IMR-90 (cell line): Measurements from ENCODE around the gene IL4R. TPM values are rescaled to one million over a fixed set of nuclear protein-coding genes. Genes with fewer than 3 reads are reported as not detected.

Experiments used
- ATAC-seq: fragments of 200-7000 bp; cut with Tn5 transposase; 2 replicates; pipeline ENCODE4 v1.9.1; 2020; ENCODE audit warnings: low read depth, mild to moderate bottlenecking, moderate library complexity
- BruUV-seq: library from RNA; stranded (reverse); fragments of 400-500 nt; replicated peaks from 2 replicates; lab custom pipeline; 2021; lab: Mats Ljungman, UMichigan
- CTCF ChIA-PET: fragments of 300-600 bp; formaldehyde crosslinking; extraction: SDS; loops from one replicate; lab custom pipeline; 2021; ENCODE audit warnings: antibody characterized with exemption; lab: Yijun Ruan, JAX
- POLR2A ChIA-PET: fragments of 300-600 bp; sonication (Branson Sonifier 250); formaldehyde crosslinking; loops from one replicate; lab custom pipeline; 2022; ENCODE audit warnings: antibody characterized with exemption; ENCODE audit not compliant: unreplicated experiment; lab: Charles Lee
- DNase-seq: peaks from one replicate; pipeline ENCODE4 v3.0.0; 2013
- H2AFZ ChIP-seq: replicated peaks from 2 replicates; pipeline ENCODE3; 2013; ENCODE audit warnings: low read length, mild to moderate bottlenecking; ENCODE audit not compliant: poor library complexity
- H2AK5ac ChIP-seq: 2 replicates; pipeline ENCODE4 v1.6.1; 2013; ENCODE audit warnings: low read depth, low read length, inconsistent platforms
- H2AK9ac ChIP-seq: replicated peaks from 2 replicates; pipeline ENCODE3; 2013; ENCODE audit warnings: mild to moderate bottlenecking, low read depth, low read length, moderate library complexity; ENCODE audit not compliant: poor library complexity
- H2BK120ac ChIP-seq: 2 replicates; pipeline ENCODE4 v1.6.1; 2013; ENCODE audit warnings: low read depth, low read length, inconsistent platforms
- H2BK15ac ChIP-seq: 3 replicates; pipeline ENCODE4 v1.6.1; 2013; ENCODE audit warnings: low read depth, low read length, inconsistent platforms
- H2BK20ac ChIP-seq: 2 replicates; pipeline ENCODE4 v1.6.1; 2013; ENCODE audit warnings: low read depth, mild to moderate bottlenecking, inconsistent platforms, low read length, moderate library complexity
- H2BK5ac ChIP-seq: 2 replicates; pipeline ENCODE4 v1.6.1; 2013; ENCODE audit warnings: mild to moderate bottlenecking, low read depth, low read length, inconsistent platforms; ENCODE audit not compliant: poor library complexity, severe bottlenecking
- H3K14ac ChIP-seq: replicated peaks from 2 replicates; pipeline ENCODE4 v1.6.1; 2013; ENCODE audit warnings: low read depth, low read length, inconsistent platforms
- H3K18ac ChIP-seq: 2 replicates; pipeline ENCODE4 v1.6.1; 2013; ENCODE audit warnings: low read depth, low read length, control low read depth
- H3K23ac ChIP-seq: 2 replicates; pipeline ENCODE4 v1.6.1; 2013; ENCODE audit warnings: low read depth, low read length, inconsistent platforms
- H3K27ac ChIP-seq: 2 replicates; pipeline ENCODE4 v1.5.1; 2013; ENCODE audit warnings: mild to moderate bottlenecking, control low read depth, low read length; ENCODE audit not compliant: insufficient read depth
- H3K27me3 ChIP-seq: 2 replicates; pipeline ENCODE4 v1.6.1; 2013; ENCODE audit warnings: low read length; ENCODE audit not compliant: control insufficient read depth, insufficient read depth
- H3K36me3 ChIP-seq: 2 replicates; pipeline ENCODE4 v1.6.1; 2013; ENCODE audit warnings: low read length, mixed read lengths; ENCODE audit not compliant: control insufficient read depth, insufficient read depth
- H3K4ac ChIP-seq: 2 replicates; pipeline ENCODE4 v1.6.1; 2013; ENCODE audit warnings: low read depth, low read length, inconsistent platforms
- H3K4me1 ChIP-seq: 2 replicates; pipeline ENCODE4 v1.6.1; 2013; ENCODE audit warnings: low read length, mixed read lengths; ENCODE audit not compliant: control insufficient read depth, insufficient read depth
- H3K4me2 ChIP-seq: 2 replicates; pipeline ENCODE4 v1.6.1; 2013; ENCODE audit warnings: low read depth, mild to moderate bottlenecking, control low read depth, low read length, moderate library complexity
- H3K4me3 ChIP-seq: 2 replicates; pipeline ENCODE4 v1.5.1; 2013; ENCODE audit warnings: low read depth, mild to moderate bottlenecking, control low read depth, low read length, moderate library complexity; ENCODE audit not compliant: insufficient read depth
- H3K56ac ChIP-seq: 2 replicates; pipeline ENCODE4 v1.6.1; 2013; ENCODE audit warnings: low read length, inconsistent platforms; ENCODE audit not compliant: insufficient read depth; ENCODE audit errors: extremely low read depth
- H3K79me1 ChIP-seq, 2 experiments: 2 replicates each; pipeline ENCODE4 v1.6.1; 2013; ENCODE audit warnings: low read length in 2 of 2, inconsistent platforms in 1 of 2, low read depth in 1 of 2
- H3K9ac ChIP-seq: 2 replicates; pipeline ENCODE4 v1.6.1; 2013; ENCODE audit warnings: low read depth, low read length, control low read depth
- H3K9me1 ChIP-seq: 2 replicates; pipeline ENCODE4 v1.6.1; 2013; ENCODE audit warnings: low read length, inconsistent platforms; ENCODE audit not compliant: insufficient read depth
- H3K9me3 ChIP-seq: 2 replicates; pipeline ENCODE4 v1.6.1; 2013; ENCODE audit warnings: low read length; ENCODE audit not compliant: control insufficient read depth, insufficient read depth
- H4K20me1 ChIP-seq: 2 replicates; pipeline ENCODE4 v1.6.1; 2013; ENCODE audit warnings: low read length, inconsistent platforms; ENCODE audit not compliant: insufficient read depth
- H4K5ac ChIP-seq: 2 replicates; pipeline ENCODE4 v1.6.1; 2013; ENCODE audit warnings: mild to moderate bottlenecking, low read depth, low read length, control low read depth
- H4K8ac ChIP-seq, 2 experiments: 2 replicates each; pipeline ENCODE4 v1.6.1; 2013; ENCODE audit warnings: low read depth in 2 of 2, low read length in 2 of 2, control low read depth in 1 of 2, inconsistent platforms in 1 of 2
- H4K91ac ChIP-seq: 2 replicates; pipeline ENCODE4 v1.6.1; 2013; ENCODE audit warnings: low read depth, low read length, inconsistent platforms; ENCODE audit not compliant: insufficient read depth
- BHLHE40 ChIP-seq: fragments of 150-350 bp; IDR thresholded peaks from 2 replicates; pipeline ENCODE4 v1.6.1; 2016; ENCODE audit warnings: mild to moderate bottlenecking, low read depth, low read length
- CEBPB ChIP-seq: IDR thresholded peaks from 2 replicates; pipeline ENCODE4 v1.6.1; 2012; ENCODE audit warnings: low read depth, low read length, improper control_type of control experiment
- CHD1 ChIP-seq: IDR thresholded peaks from 2 replicates; pipeline ENCODE4 v1.6.1; 2012; ENCODE audit warnings: low read depth, low read length, improper control_type of control experiment
- FOS ChIP-seq: fragments of 150-350 bp; IDR thresholded peaks from 2 replicates; pipeline ENCODE4 v1.6.1; 2016; ENCODE audit warnings: low read depth, low read length
- MAFK ChIP-seq: IDR thresholded peaks from 2 replicates; pipeline ENCODE4 v1.6.1; 2012; ENCODE audit warnings: low read depth, low read length, improper control_type of control experiment
- MAZ ChIP-seq: IDR thresholded peaks from 2 replicates; pipeline ENCODE4 v1.6.1; 2012; ENCODE audit warnings: low read depth, mild to moderate bottlenecking, low read length, improper control_type of control experiment, moderate library complexity, borderline replicate concordance
- MXI1 ChIP-seq: IDR thresholded peaks from 2 replicates; pipeline ENCODE4 v1.6.1; 2012; ENCODE audit warnings: low read depth, mild to moderate bottlenecking, low read length, moderate library complexity, borderline replicate concordance
- NFE2L2 ChIP-seq: fragments of 150-350 bp; IDR thresholded peaks from 2 replicates; pipeline ENCODE4 v1.6.1; 2016; ENCODE audit warnings: low read depth, mild to moderate bottlenecking, low read length
- POLR2A ChIP-seq: IDR thresholded peaks from 2 replicates; pipeline ENCODE4 v1.6.1; 2012; ENCODE audit warnings: mild to moderate bottlenecking, low read depth, low read length
- RAD21 ChIP-seq: IDR thresholded peaks from 2 replicates; pipeline ENCODE4 v1.6.1; 2012; ENCODE audit warnings: low read length, improper control_type of control experiment
- RCOR1 ChIP-seq: IDR thresholded peaks from 2 replicates; pipeline ENCODE4 v1.6.1; 2012; ENCODE audit warnings: mild to moderate bottlenecking, low read length, improper control_type of control experiment; ENCODE audit not compliant: insufficient replicate concordance
- RFX5 ChIP-seq: IDR thresholded peaks from 2 replicates; pipeline ENCODE4 v1.8.0; 2012; ENCODE audit warnings: low read depth, mild to moderate bottlenecking, low read length, moderate library complexity
- SMC3 ChIP-seq: fragments of 150-350 bp; IDR thresholded peaks from 2 replicates; pipeline ENCODE4 v1.6.1; 2016; ENCODE audit warnings: low read depth, mild to moderate bottlenecking, antibody characterized with exemption, low read length, moderate library complexity
- WGBS, 2 experiments: methylation state at CpG; one replicate each; pipeline versions ENCODE4 v1.1.5 to v1.1.7; 2013; ENCODE audit warnings: missing lambda C conversion rate in 2 of 2; ENCODE audit not compliant: insufficient read length in 1 of 2; ENCODE audit errors: extremely low coverage in 2 of 2; 5-methylcytosine and 5-hydroxymethylcytosine counted together
- dilution Hi-C: fragments of 300-500 bp; cut with HindIII; formaldehyde crosslinking; loops from one replicate; pipeline ENCODE4 v1.14.3; 2018; ENCODE audit warnings: low sequenced_read_pairs; ENCODE audit not compliant: unreplicated experiment
- in situ Hi-C: fragments of 300-500 bp; cut with MboI; formaldehyde crosslinking; loops from 3 replicates; pipeline ENCODE4 v1.14.3; 2019; ENCODE audit warnings: low sequenced_read_pairs, inconsistent platforms, mixed read lengths
- intact Hi-C: fragments of 100-400 bp; cut with micrococcal nuclease; formaldehyde crosslinking; loops from 2 replicates; pipeline ENCODE4 v1.10.0; 2022
- polyA plus RNA-seq, 3 experiments: library from polyadenylated mRNA; depleted of rRNA; stranded (reverse); fragments of >200 nt; gene quantifications; 2 replicates each; pipeline ENCODE4 v1.2.3, GENCODE V29; 2012; ENCODE audit warnings: low replicate concordance in 1 of 3
- total RNA-seq: library from RNA; depleted of rRNA; stranded (reverse); fragments of >200 nt; gene quantifications from 2 replicates; pipeline ENCODE4 v1.2.3, GENCODE V29; 2012
- TF ChIP-seq, protein P1 (sequence below): fragments of 150-350 bp; IDR thresholded peaks from 2 replicates; pipeline ENCODE4 v1.6.1; 2016; ENCODE audit warnings: low read depth, mild to moderate bottlenecking, low read length, moderate library complexity, borderline replicate concordance
- TF ChIP-seq, protein P2 (sequence below): conservative IDR thresholded peaks from 2 replicates; pipeline ENCODE4 v1.5.1; 2012; ENCODE audit warnings: mild to moderate bottlenecking, low read depth, low read length, improper control_type of control experiment

IL4R gene
- total and polyA plus RNA-seq, 2 of the 4 experiments (the other 2 are of a cell fraction): 6.3 to 18.7 TPM

DNA sequence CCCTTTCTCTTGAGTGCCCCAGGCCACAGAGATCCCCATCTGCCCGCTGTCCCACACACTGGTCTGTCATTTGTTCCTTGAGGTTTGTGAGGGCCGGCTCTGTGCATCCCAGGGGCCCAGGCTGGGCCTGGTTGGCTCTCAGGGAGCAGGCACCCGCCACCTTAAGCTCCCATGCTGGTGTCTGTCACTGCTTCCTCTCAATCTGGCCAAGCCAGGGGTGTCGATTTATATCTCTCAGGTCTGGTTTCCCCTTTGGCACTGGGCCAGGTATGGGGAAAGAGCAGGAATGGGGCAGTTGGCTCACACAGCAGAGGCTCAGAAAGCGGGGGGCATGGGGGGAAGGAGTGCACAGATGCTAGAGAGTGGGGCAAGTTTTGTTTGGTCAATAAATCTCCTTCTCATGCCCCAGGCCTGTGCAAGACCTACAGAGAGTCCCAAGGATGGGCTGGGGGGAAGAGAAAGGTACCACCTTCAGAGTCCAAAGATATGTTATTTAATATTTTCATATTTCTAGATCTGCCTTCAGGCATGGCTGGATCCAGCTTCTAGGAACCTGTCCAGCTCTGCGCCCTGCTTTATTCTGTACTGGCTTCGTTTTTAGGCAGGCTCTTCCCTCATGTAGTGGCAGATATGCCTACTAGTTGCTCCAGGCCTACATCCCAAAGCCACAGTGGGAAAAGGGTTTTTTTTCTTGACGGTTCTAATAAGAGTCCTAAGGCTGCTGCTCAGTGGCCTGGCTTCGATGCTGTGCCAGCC, 34.3 kb downstream of the IL4R start:
- no peak for ATAC-seq
- no peak overlapping the region for H3K4me2 ChIP-seq
- H4K5ac ChIP-seq: no peak overlapping the region
- no peaks in the 10 kb centered on the region for H3K9me3 ChIP-seq
- no peak overlapping the region; the same call in 1 of the 2 replicates for H2BK20ac ChIP-seq
- in situ Hi-C loops: no loop called here
- ChIA-PET POLR2A (no interaction called here), CTCF (interaction anchor here (0.5 to 0.6 kb wide), 2 partner anchors 64 to 114 kb away, joined by 3 to 4 read pairs; no protein-coding TSS in a partner anchor)
- no peak overlapping the region for H3K23ac ChIP-seq
- H4K20me1 ChIP-seq: peaks cover 3% of the 10 kb centered on the region; the same call in 1 of the 2 replicates
- no peak overlapping the region for H2BK120ac ChIP-seq
- no peak for DNase-seq
- no peak overlapping the region for H3K27ac ChIP-seq
- H3K36me3 ChIP-seq: peaks cover 86% of the 10 kb centered on the region
- peaks cover 7% of the 10 kb centered on the region for H3K9me1 ChIP-seq
- 80% methylated on average over 3 of the region's 9 CpGs; no CpG with 5 or more reads in 1 of the 2 experiments for WGBS, 2 experiments
- H4K8ac ChIP-seq: no peak overlapping the region
- no peak overlapping the region for H3K14ac ChIP-seq
- peaks cover 43 to 63% of the 10 kb centered on the region in 2 experiments for H3K79me1 ChIP-seq
- no peak overlapping the region for H3K56ac ChIP-seq
- intact Hi-C loops: no loop called here
- dilution Hi-C loops: no loop called here
- H2AFZ ChIP-seq: no peak overlapping the region
- no peak overlapping the region for H2AK9ac ChIP-seq
- no peaks in the 10 kb centered on the region for H3K4me1 ChIP-seq
- H4K91ac ChIP-seq: no peak overlapping the region
- H3K27me3 ChIP-seq: no peaks in the 10 kb centered on the region
- H2AK5ac ChIP-seq: no peak overlapping the region
- H2BK15ac ChIP-seq: no peak overlapping the region
- no peak overlapping the region for H3K4me3 ChIP-seq
- H3K18ac ChIP-seq: no peak overlapping the region
- H2BK5ac ChIP-seq: no peak overlapping the region
- BruUV-seq: no TSS peak
- no peak overlapping the region for H3K4ac ChIP-seq
- H3K9ac ChIP-seq: no peak overlapping the region
- TF ChIP-seq POLR2A: no peak
- no peak for TF ChIP-seq RCOR1
- TF ChIP-seq CEBPB: no peak
- no peak for TF ChIP-seq MAZ
- TF ChIP-seq NFE2L2: no peak
- TF ChIP-seq SMC3: no peak
- TF ChIP-seq CHD1: no peak
- TF ChIP-seq, protein P1, sequence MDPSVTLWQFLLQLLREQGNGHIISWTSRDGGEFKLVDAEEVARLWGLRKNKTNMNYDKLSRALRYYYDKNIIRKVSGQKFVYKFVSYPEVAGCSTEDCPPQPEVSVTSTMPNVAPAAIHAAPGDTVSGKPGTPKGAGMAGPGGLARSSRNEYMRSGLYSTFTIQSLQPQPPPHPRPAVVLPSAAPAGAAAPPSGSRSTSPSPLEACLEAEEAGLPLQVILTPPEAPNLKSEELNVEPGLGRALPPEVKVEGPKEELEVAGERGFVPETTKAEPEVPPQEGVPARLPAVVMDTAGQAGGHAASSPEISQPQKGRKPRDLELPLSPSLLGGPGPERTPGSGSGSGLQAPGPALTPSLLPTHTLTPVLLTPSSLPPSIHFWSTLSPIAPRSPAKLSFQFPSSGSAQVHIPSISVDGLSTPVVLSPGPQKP: no peak
- TF ChIP-seq MAFK: no peak
- no peak for TF ChIP-seq RAD21
- TF ChIP-seq, protein P2, sequence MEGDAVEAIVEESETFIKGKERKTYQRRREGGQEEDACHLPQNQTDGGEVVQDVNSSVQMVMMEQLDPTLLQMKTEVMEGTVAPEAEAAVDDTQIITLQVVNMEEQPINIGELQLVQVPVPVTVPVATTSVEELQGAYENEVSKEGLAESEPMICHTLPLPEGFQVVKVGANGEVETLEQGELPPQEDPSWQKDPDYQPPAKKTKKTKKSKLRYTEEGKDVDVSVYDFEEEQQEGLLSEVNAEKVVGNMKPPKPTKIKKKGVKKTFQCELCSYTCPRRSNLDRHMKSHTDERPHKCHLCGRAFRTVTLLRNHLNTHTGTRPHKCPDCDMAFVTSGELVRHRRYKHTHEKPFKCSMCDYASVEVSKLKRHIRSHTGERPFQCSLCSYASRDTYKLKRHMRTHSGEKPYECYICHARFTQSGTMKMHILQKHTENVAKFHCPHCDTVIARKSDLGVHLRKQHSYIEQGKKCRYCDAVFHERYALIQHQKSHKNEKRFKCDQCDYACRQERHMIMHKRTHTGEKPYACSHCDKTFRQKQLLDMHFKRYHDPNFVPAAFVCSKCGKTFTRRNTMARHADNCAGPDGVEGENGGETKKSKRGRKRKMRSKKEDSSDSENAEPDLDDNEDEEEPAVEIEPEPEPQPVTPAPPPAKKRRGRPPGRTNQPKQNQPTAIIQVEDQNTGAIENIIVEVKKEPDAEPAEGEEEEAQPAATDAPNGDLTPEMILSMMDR: no peak
- TF ChIP-seq MXI1: no peak
- no peak for TF ChIP-seq RFX5
- TF ChIP-seq BHLHE40: no peak
- no peak for TF ChIP-seq FOS
